HepG2 (cell line): ENCODE data around the gene HOXA5. TPM values are rescaled to one million over a fixed set of nuclear protein-coding genes. Genes with fewer than 3 reads are reported as not detected.
A peak's percentile ranks its signal among the peaks of the same experiment; 100 is the strongest.

Experiments used
- BCL6 ChIP-seq: IDR thresholded peaks from 2 replicates; pipeline ENCODE4 v1.6.1; 2016; ENCODE audit warnings: missing genetic modification reagents, missing compliant biosample characterization
- KLF6 ChIP-seq: IDR thresholded peaks from 2 replicates; pipeline ENCODE4 v1.8.0; 2016; ENCODE audit warnings: missing biosample characterization, missing genetic modification reagents
- KMT2A ChIP-seq: sonication (generic); formaldehyde crosslinking; IDR thresholded peaks from 2 replicates; pipeline ENCODE4 v1.4.0; 2020; ENCODE audit warnings: missing genetic modification reagents
- LRRFIP1 ChIP-seq: sonication (generic); formaldehyde crosslinking; conservative IDR thresholded peaks from 2 replicates; pipeline ENCODE4 v1.4.0; 2020; ENCODE audit warnings: missing genetic modification reagents
- MNT ChIP-seq: fragments of 450-650 bp; IDR thresholded peaks from 2 replicates; pipeline ENCODE4 v1.6.1; 2016
- NAIF1 ChIP-seq: sonication (generic); formaldehyde crosslinking; IDR thresholded peaks from 2 replicates; pipeline ENCODE4 v1.5.0; 2020; ENCODE audit warnings: mild to moderate bottlenecking, missing genetic modification reagents, borderline replicate concordance
- NKX3-1 ChIP-seq: sonication (generic); formaldehyde crosslinking; IDR thresholded peaks from 2 replicates; pipeline ENCODE4 v1.5.0; 2020; ENCODE audit warnings: missing genetic modification reagents
- RFX1 ChIP-seq: fragments of 450-650 bp; IDR thresholded peaks from 2 replicates; pipeline ENCODE4 v1.6.1; 2017
- SMARCC2 ChIP-seq: fragments of 450-650 bp; IDR thresholded peaks from 2 replicates; pipeline ENCODE4 v1.6.1; 2017; ENCODE audit warnings: antibody characterized with exemption, mild to moderate bottlenecking
- YY1 ChIP-seq: IDR thresholded peaks from 2 replicates; pipeline ENCODE4 v1.6.1; 2011; ENCODE audit warnings: low read length, low read depth, moderate library complexity, mild to moderate bottlenecking; ENCODE audit not compliant: insufficient read depth, insufficient replicate concordance
- ZBTB38 ChIP-seq: sonication (generic); formaldehyde crosslinking; IDR thresholded peaks from 2 replicates; pipeline ENCODE4 v1.5.1; 2020; ENCODE audit warnings: mild to moderate bottlenecking, missing genetic modification reagents
- ZNF609 ChIP-seq: sonication (generic); formaldehyde crosslinking; IDR thresholded peaks from 2 replicates; pipeline ENCODE4 v1.4.0; 2020; ENCODE audit warnings: mild to moderate bottlenecking, missing genetic modification reagents, borderline replicate concordance
- ZNF704 ChIP-seq: sonication (generic); formaldehyde crosslinking; IDR thresholded peaks from 2 replicates; pipeline ENCODE4 v1.8.1; 2023; ENCODE audit warnings: mild to moderate bottlenecking, inconsistent platforms, moderate library complexity, missing genetic modification reagents, borderline replicate concordance
- ZNF770 ChIP-seq: sonication (generic); formaldehyde crosslinking; IDR thresholded peaks from 2 replicates; pipeline ENCODE4 v1.5.0; 2020; ENCODE audit warnings: mild to moderate bottlenecking, missing genetic modification reagents
- ZNF891 ChIP-seq: sonication (generic); formaldehyde crosslinking; IDR thresholded peaks from 2 replicates; pipeline ENCODE4 v1.5.0; 2020; ENCODE audit warnings: mild to moderate bottlenecking, missing genetic modification reagents
- polyA plus RNA-seq, 8 experiments: library from polyadenylated mRNA; depleted of rRNA in 3 of 8; stranded (reverse) in 7 of 8; unstranded in 1 of 8; fragments of >200 nt; fragmentation: Illumina TruSeq in 4 of 8; extraction: Trizol in 4 of 8; gene quantifications; 2 replicates each; pipeline versions ENCODE4 v1.2.1 to v1.2.3, GENCODE V29; 2011 to 2016; ENCODE audit warnings: low read depth in 4 of 8, missing spikeins in 1 of 8, mixed read lengths in 1 of 8; ENCODE audit not compliant: insufficient read depth in 1 of 8
- total RNA-seq, 5 experiments: library from RNA; depleted of rRNA; stranded (reverse); fragments of >200 nt; fragmentation: Illumina TruSeq; extraction: Trizol; gene quantifications; 2 replicates each; pipeline ENCODE4 v1.2.3, GENCODE V29; 2016; ENCODE audit warnings: low read depth in 1 of 5
- TF ChIP-seq, protein P1 (sequence below): IDR thresholded peaks from 2 replicates; pipeline ENCODE4 v1.6.1; 2016; ENCODE audit warnings: mild to moderate bottlenecking

Gene HOXA5
- total and polyA plus RNA-seq, 2 of the 13 experiments (the other 11 are each of a cell fraction or from before 2014, with no cell fraction given): 3.2 to 3.6 TPM

- no peak for TF ChIP-seq ZNF609
- TF ChIP-seq ZNF891 (CRISPR knock-in tag): 0 out of 2 replicates have a peak, but pooled peaks have one; percentile 24
- no peak for TF ChIP-seq LRRFIP1 (CRISPR knock-in tag)
- TF ChIP-seq MNT: no peak
- TF ChIP-seq RFX1: no peak
- no peak for TF ChIP-seq ZNF704
- no peak for TF ChIP-seq NKX3-1
- no peak for TF ChIP-seq KMT2A
- no peak for TF ChIP-seq BCL6
- peak; percentile 67; the same call in 1 of the 2 replicates for TF ChIP-seq ZBTB38 (CRISPR knock-in tag)
- no peak for TF ChIP-seq SMARCC2
- no peak for TF ChIP-seq YY1
- no peak for TF ChIP-seq NAIF1 (CRISPR knock-in tag)
- TF ChIP-seq, protein P1, sequence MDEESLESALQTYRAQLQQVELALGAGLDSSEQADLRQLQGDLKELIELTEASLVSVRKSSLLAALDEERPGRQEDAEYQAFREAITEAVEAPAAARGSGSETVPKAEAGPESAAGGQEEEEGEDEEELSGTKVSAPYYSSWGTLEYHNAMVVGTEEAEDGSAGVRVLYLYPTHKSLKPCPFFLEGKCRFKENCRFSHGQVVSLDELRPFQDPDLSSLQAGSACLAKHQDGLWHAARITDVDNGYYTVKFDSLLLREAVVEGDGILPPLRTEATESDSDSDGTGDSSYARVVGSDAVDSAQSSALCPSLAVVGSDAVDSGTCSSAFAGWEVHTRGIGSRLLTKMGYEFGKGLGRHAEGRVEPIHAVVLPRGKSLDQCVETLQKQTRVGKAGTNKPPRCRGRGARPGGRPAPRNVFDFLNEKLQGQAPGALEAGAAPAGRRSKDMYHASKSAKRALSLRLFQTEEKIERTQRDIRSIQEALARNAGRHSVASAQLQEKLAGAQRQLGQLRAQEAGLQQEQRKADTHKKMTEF (CRISPR knock-in tag): no peak
- no peak for TF ChIP-seq ZNF770 (CRISPR knock-in tag)
- TF ChIP-seq KLF6 (CRISPR knock-in tag): no peak
Observed at GRCh38 chr7:27123477-27124053, 19.9 kb downstream of the HOXA5 start (continued).
